ENCODE data around the gene NEU3. TPM values are rescaled to one million over a fixed set of nuclear protein-coding genes. Genes with fewer than 3 reads are reported as not detected.
"Not testable (repeated sequence)": the region's sequence is repeated elsewhere in the genome, so short reads cannot be mapped to it uniquely, and the experiment has no call there.

The NEU3 gene
- total RNA-seq, 1 donor, result 9.0 TPM

DNA sequence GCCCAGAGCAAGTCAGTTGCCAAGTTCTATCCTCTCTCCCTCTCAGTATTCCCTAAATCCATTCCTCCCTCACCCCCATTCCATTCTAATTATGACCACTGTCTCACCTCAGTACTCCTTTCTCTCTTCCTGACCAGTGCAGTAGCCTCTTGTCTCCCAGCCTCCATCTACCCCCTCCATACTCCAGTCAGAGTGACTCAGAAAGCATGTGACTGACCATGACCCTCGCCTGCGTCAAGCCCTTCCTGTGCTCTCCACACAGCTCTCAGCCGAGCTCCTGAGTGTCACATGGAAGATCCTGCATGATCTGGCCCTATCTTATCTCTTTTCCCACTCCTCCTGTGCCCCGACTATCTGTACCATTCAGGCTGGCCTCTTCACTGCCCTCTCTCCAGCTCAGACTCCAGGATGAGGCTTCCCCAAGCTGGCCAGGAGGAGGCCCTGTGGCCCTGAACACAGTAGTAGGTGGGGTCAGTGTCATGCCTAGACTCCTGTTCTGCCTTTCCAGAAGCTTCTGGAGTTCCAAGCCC lies 42.6 kb downstream of the NEU3 start:
- H3K9me3 ChIP-seq (ENCODE audit: low read depth, low read length), result no peaks in the 10 kb centered on the region
- H3K4me3 ChIP-seq (ENCODE audit: low read length), result no peak overlapping the region
- no peaks in the 10 kb centered on the region for H3K27me3 ChIP-seq (ENCODE audit: insufficient read depth, low read length)
- no peaks in the 10 kb centered on the region for H3K4me1 ChIP-seq (ENCODE audit: insufficient read depth, low read length)

DNA sequence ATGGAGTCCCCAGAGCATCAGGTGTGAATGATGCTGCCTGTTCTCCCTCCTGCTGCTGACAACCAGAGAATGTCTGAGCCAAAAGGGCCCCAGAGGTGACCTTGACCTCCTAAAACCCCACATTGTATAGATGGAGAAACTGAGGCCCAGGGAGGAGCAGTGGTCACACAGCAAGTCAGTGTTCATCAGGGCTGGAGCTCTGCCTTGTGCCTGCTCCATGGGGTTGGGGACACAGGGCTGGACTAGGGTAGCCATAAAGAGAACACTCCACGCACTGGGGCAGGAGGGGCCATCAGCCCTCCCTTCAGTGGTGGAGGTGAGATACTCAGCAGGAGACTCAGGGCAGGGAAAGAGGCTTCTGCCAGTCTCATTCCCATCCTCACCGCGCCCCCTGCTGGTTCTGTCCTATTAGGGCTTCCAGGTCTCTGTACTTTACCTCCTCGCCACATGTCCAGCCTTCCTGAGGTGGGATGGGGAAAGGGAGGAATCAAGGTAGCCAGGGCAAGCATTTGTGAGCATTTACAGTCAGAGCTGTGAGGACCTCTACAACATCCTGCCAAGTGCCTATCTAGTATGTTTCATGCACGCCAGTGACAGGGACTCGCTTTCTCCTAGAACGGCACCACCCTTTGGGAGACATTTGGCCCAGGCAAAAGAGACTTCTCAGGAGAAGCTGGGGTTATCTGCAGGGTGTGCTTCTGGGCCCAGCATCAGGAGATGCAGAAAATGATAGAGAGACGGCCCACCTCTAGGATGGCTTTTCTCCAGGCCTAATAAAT lies 43.2 kb downstream of the NEU3 start:
- Histone ChIP-seq H3K27me3 (ENCODE audit: insufficient read depth, low read length) (no peaks in the 10 kb centered on the region), H3K4me1 (ENCODE audit: insufficient read depth, low read length) (no peaks in the 10 kb centered on the region), H3K9me3 (ENCODE audit: low read depth, low read length) (no peaks in the 10 kb centered on the region), H3K4me3 (ENCODE audit: low read length) (no peak overlapping the region)

DNA sequence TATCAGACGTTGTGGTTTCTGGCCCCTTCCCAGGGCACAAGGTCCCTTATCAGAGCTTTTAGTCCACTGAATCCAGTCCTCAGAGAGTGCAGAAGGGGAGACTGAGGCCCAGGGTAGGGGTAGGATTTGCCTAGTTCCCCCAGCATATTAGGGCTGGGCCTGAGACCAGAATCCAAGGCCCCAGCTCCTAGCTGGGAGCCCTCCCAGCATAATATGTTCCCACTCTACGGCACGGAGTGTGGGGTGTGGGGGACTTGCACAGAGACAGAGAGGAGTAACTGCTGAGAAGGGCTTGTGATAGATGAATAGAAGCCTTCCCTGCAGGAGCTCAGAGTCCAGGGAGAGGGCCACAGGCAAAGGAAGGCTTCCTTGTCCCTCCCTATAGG lies 43.8 kb downstream of the NEU3 start:
- Histone ChIP-seq H3K4me3 (ENCODE audit: low read length) (no peak overlapping the region), H3K9me3 (ENCODE audit: low read depth, low read length) (no peaks in the 10 kb centered on the region), H3K4me1 (ENCODE audit: insufficient read depth, low read length) (no peaks in the 10 kb centered on the region), H3K27me3 (ENCODE audit: insufficient read depth, low read length) (no peaks in the 10 kb centered on the region)

DNA sequence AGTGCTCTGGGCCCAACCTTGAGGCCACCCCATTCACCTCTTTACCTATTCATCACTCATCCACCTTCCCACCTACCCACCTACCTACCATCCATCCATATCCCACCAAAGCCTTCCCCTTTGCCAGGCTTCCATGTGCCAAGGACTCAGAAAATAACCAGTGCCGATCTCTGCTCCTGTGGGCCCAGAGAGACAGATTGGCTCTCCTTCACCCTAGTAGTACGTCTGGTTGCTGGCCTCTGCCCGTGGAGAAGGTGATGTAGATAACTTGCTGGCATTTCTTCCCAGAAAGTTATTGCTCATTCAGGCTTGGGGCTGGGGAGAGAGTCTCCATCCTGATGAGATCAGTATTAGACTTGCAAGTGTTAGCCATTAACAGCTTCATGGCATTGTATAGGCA lies 45.2 kb downstream of the NEU3 start:
- H3K9me3 ChIP-seq (ENCODE audit: low read depth, low read length), result no peaks in the 10 kb centered on the region

DNA sequence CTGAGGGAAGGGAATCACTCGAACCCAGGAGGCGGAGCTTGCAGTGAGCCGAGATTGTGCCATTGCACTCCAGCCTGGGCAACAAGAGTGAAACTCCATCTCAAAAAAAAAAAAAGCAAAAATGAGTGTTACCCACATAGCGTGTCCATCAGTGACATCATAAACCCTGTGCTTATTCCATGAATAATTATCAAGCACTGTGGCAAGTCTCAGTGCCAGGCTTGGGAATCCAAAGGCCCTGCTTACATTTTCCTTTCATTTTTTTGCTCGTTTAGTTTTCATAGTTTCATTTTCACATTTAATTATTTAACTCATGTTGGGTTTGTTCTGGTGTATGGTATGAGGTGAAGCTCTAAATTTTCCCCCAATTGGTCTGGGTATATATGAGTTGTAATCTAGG lies 46.5 kb downstream of the NEU3 start:
- H3K4me3 ChIP-seq (ENCODE audit: low read length), result no peak overlapping the region
- no peaks in the 10 kb centered on the region for H3K27me3 ChIP-seq (ENCODE audit: insufficient read depth, low read length)
- H3K4me1 ChIP-seq (ENCODE audit: insufficient read depth, low read length), result no peaks in the 10 kb centered on the region
- no peaks in the 10 kb centered on the region for H3K9me3 ChIP-seq (ENCODE audit: low read depth, low read length)

More for the DNA sequence above, 45.2 kb downstream of the NEU3 start:
- no peak overlapping the region for H3K4me3 ChIP-seq (ENCODE audit: low read length)
- H3K4me1 ChIP-seq (ENCODE audit: insufficient read depth, low read length), result no peaks in the 10 kb centered on the region
- no peaks in the 10 kb centered on the region for H3K27me3 ChIP-seq (ENCODE audit: insufficient read depth, low read length)

DNA sequence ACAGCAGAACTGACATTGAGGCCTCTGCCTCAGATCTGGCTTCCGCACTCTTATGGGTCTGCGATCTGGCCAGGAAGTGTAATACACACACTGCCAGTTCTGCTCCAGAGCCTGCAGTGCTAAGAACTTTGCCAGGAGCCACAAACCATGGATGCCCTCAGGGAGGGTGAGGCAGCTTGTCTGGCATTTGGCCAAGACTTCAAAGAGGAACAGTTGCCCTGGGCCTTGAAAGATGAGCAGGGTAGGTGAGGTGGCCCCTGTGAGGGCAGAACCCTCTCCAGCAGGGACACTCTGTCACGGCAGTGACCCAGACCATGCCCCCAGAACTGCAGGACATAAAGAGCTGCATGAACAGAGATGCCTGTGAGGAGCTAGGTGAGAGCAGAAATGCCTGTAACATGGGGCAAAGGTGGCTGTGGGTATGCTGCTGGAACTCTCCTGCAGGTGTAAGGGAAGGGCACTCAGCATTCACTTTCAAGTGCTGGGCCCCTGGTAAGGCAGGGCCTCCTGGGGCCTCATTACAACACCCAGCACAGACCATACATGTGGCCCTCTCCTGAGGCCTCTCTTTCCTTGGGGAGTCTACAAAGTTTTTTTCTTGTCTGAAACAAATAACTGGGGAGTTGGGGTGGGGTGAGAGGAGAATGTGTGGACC lies 47.3 kb downstream of the NEU3 start:
- Histone ChIP-seq H3K27me3 (ENCODE audit: insufficient read depth, low read length) (no peaks in the 10 kb centered on the region), H3K4me1 (ENCODE audit: insufficient read depth, low read length) (no peaks in the 10 kb centered on the region), H3K9me3 (ENCODE audit: low read depth, low read length) (no peaks in the 10 kb centered on the region), H3K4me3 (ENCODE audit: low read length) (no peak overlapping the region)

DNA sequence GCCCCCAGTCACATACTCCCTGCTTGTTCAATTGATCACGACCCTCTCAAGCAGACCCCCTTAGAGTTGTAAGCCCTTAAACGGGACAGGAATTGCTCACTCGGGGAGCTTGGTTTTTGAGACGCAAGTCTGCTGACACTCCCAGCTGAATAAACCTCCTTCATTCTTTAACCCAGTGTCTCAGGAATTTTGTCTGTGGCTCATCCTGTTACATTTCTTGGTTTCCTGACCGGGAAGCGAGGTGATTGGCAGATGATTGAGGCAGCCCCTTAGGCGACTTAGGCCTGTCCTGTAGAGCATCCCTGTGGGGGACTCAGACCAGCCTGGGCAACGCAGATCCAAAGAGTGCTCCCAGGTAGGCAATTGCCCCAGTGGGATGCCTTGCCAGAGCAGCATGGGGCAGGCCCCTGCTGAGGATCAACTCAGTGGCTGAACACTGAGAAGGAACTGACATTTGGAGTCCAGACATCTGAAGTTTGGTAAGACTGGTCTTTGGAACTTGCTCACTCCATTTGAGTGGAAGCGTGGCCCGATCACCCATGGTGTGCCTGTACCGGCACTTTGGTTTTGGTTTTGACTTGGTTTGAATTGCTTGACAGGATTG lies 51.5 kb downstream of the NEU3 start:
- H3K4me3 ChIP-seq (ENCODE audit: low read length), result no peak overlapping the region
- no peaks in the 10 kb centered on the region for H3K27me3 ChIP-seq (ENCODE audit: insufficient read depth, low read length)
- H3K4me1 ChIP-seq (ENCODE audit: insufficient read depth, low read length), result no peaks in the 10 kb centered on the region
- no peaks in the 10 kb centered on the region for H3K9me3 ChIP-seq (ENCODE audit: low read depth, low read length)

DNA sequence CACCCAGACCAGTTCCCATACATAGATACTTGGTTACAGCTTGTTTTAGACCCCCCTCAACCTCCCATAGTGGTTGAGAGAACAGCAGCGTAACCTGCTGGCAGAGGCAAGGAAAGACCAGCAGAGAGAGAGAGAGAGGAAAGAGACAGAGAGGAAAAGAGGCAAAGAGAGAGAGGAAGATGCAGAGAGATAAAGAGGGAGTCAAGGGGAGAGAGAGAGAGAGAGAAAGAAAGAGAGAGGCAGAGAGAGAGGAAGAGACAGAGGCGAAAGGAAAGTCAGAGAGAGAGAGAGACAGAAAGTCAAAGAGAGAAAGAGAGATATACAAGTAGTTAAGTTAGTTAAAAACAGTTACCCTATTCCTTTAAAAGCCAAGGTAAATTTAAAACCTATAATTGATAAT lies 52.5 kb downstream of the NEU3 start:
- Histone ChIP-seq H3K27me3 (ENCODE audit: insufficient read depth, low read length) (no peaks in the 10 kb centered on the region), H3K9me3 (ENCODE audit: low read depth, low read length) (no peaks in the 10 kb centered on the region), H3K4me3 (ENCODE audit: low read length) (no peak overlapping the region), H3K4me1 (ENCODE audit: insufficient read depth, low read length) (no peaks in the 10 kb centered on the region)

DNA sequence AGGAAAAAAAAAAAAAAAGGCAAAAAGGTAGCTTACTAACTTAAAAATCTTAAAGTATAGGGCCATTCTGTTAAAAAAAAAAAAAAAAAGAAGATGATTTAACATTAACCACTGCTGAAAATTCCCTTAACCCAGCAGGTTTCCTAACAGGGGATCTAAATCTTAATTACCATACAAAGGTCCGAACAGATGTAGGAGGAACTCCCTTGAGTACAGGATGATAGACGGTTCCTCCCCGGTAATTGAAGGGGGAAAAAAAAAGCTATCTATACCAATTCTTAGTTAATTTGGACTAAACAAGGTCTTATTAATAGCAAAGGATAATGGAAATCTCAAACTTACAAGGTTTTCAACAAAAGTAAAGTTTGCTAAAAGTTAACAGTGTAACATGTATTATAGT lies 53.1 kb downstream of the NEU3 start:
- H3K9me3 ChIP-seq (ENCODE audit: low read depth, low read length); H3K27me3 ChIP-seq (ENCODE audit: insufficient read depth, low read length); H3K4me1 ChIP-seq (ENCODE audit: insufficient read depth, low read length); H3K4me3 ChIP-seq (ENCODE audit: low read length): not testable (repeated sequence)

DNA sequence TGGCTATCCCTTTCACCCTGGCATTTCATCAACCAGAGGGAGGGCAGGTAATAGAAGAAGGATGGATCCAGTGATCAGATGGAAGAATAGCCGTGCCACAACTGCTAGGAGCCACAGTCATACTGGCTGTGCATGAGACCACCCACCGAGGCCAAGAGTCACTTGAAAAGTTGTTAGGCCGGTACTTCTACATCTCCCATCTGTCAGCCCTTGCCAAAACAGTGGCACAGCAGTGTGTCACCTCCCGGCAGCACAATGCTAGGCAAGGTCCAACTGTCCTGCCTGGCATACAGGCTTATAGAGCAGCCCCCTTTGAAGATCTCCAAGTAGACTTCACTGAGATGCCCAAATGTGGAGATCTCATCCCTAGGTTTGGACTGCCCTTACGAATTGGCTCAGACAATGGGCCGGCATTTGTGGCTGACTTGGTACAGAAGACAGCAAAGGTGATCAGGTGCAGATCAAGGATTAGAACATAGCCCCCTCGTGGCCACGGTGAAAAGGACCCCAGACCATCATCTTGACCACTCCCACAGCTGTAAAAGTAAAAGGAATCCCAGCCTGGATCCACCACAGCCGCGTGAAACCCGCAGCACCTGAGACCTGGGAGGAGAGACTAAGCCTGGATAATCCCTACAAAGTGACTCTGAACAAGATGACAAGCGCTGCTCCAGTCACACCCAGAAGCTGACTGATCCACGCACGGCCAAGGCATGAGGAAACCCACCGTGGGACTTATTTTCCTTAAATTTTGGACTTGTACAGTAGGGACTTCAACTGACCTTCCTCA lies 55.8 kb downstream of the NEU3 start:
- not testable (repeated sequence) for H3K9me3 ChIP-seq (ENCODE audit: low read depth, low read length); H3K4me1 ChIP-seq (ENCODE audit: insufficient read depth, low read length); H3K27me3 ChIP-seq (ENCODE audit: insufficient read depth, low read length); H3K4me3 ChIP-seq (ENCODE audit: low read length)

DNA sequence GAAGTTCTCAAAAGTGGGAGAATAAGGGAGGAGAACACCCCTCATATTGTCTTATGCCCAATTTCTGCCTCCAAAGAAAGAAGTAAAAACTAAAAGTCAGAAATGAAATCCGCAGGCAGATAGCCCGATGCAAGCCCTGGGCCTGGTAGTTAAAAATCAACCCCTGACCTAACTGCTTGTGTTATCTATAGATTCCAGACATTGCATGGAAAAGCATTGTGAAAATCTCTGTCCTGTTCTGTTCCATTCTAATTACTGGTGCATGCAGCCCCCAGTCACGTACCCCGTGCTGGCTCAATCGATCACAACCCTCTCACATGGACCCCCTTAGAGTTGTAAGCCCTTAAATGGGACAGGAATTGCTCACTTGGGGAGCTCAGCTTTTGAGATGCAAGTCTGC lies 57.9 kb downstream of the NEU3 start:
- H3K4me1 ChIP-seq (ENCODE audit: insufficient read depth, low read length); H3K27me3 ChIP-seq (ENCODE audit: insufficient read depth, low read length); H3K9me3 ChIP-seq (ENCODE audit: low read depth, low read length); H3K4me3 ChIP-seq (ENCODE audit: low read length): not testable (repeated sequence)

DNA sequence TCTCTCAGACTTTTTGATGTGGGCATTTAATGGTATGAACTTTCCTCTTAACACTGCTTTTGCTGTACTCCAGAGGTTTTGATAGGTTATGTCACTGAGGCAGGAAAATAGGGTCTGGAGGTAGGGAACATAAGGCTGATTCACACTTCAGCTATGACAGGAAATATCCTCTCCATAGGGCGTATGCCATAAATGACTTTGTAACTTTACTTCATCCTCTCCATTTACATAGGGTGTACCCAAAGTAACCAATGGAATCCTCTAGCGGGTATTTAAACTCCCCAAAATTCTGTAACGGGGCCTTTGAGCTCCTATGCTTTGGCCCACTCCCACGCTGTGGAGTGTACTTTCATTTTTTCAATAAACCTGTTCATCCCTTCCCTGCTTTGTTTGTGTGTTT lies 58.5 kb downstream of the NEU3 start:
- H3K27me3 ChIP-seq (ENCODE audit: insufficient read depth, low read length), result no peaks in the 10 kb centered on the region
- H3K9me3 ChIP-seq (ENCODE audit: low read depth, low read length), result peaks cover under 1% of the 10 kb centered on the region
- H3K4me1 ChIP-seq (ENCODE audit: insufficient read depth, low read length), result no peaks in the 10 kb centered on the region
- H3K4me3 ChIP-seq (ENCODE audit: low read length), result no peak overlapping the region

DNA sequence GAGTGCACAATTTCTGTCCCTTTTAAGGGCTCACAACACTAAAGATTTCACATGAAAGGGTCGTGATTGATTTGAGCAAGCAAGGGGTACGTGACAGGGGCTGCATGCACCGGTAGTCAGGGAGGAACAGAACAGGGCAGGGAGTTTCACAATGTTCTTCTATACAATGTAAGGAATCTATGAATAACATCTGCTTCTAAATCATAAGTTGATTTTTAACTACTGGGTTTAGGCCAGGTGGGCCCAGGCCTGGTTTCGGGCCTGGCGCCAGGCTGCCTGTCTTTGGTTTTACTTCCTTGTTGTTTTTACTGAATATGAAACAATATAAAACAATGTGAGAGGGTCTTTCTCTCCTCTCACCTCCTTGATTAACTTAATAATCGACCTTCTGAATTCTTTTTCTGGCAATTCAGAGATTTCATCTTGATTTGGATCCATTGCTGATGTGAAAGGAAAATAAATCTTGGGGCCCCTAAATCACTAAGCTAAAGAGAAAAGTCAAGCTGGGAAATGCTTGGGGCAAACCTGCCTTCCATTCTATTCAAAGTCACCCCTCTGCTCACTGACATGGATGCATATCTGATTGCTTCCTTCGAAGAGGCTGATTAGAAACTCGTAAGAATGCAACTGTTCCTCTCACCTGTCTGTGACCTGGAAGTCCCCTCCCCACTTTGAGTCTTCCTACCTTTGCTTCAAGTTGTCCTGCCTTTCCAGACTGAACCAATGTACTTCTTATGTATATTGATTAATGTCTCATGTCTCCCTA lies 61.0 kb downstream of the NEU3 start:
- peaks cover 12% of the 10 kb centered on the region for H3K9me3 ChIP-seq (ENCODE audit: low read depth, low read length)
- H3K4me3 ChIP-seq (ENCODE audit: low read length); H3K4me1 ChIP-seq (ENCODE audit: insufficient read depth, low read length); H3K27me3 ChIP-seq (ENCODE audit: insufficient read depth, low read length): not testable (repeated sequence)

DNA sequence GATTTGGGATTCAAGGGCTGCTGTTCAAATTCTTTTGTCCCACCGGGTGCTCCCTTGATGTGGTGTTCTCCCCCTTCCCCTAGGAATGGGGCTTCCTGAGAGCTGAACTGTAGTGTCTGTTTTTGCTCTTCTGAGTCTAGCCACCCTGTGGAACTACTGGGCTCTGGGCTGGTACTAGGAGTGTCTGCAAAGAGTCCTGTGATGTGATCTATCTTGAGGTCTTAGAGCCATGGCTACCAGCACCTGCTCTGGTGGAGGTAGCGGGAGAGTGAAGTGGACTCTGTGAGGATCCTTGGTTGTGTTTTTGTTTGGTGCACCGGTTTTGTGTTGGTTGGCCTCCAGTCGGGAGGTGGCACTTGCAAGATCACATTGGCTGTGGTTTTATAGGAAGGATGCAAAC lies 61.8 kb downstream of the NEU3 start:
- Histone ChIP-seq H3K4me1 (ENCODE audit: insufficient read depth, low read length) (no peaks in the 10 kb centered on the region), H3K9me3 (ENCODE audit: low read depth, low read length) (peaks cover 12% of the 10 kb centered on the region), H3K27me3 (ENCODE audit: insufficient read depth, low read length) (no peaks in the 10 kb centered on the region), H3K4me3 (ENCODE audit: low read length) (no peak overlapping the region)
